Brain microvascular endothelial cell (primary cell): Measurements from ENCODE around the gene FGGY.
A peak's percentile ranks its signal among the peaks of the same experiment; 100 is the strongest.

ENCODE experiments used
- DNase-seq: peaks from one replicate; pipeline ENCODE4 v3.0.0-alpha.2; 2020
- H3K27ac ChIP-seq: fragments of 250-450 bp; sonication (Bioruptor Pico); 2 replicates; pipeline ENCODE4 v1.5.1; 2020; ENCODE audit warnings: mild to moderate bottlenecking, moderate library complexity
- H3K27me3 ChIP-seq: fragments of 250-450 bp; sonication (Bioruptor Pico); replicated peaks from 2 replicates; pipeline ENCODE4 v1.5.1; 2020; ENCODE audit warnings: mild to moderate bottlenecking
- H3K36me3 ChIP-seq: fragments of 250-450 bp; sonication (Bioruptor Pico); replicated peaks from 2 replicates; pipeline ENCODE4 v1.5.1; 2020; ENCODE audit warnings: mild to moderate bottlenecking
- H3K4me3 ChIP-seq: 2 replicates; pipeline ENCODE4 v1.5.1; 2011; ENCODE audit warnings: low read depth, mild to moderate bottlenecking, control low read depth, low read length, moderate library complexity
- CTCF ChIP-seq: IDR thresholded peaks from 2 replicates; pipeline ENCODE4 v1.5.1; 2011; ENCODE audit warnings: low read depth, mild to moderate bottlenecking, moderate library complexity, low read length, control low read depth, inconsistent platforms; ENCODE audit errors: missing control alignments
- in situ Hi-C: cut with HindIII; loops from 2 replicates; pipeline ENCODE4 v1.10.0; 2017; ENCODE audit warnings: low sequenced_read_pairs, low pct_ligation_motif_present

FGGY gene

GRCh38 chr1:59445040-59445439, 148.1 kb downstream of the FGGY start:
- H3K4me3 ChIP-seq = no peak overlapping the region
- no peak overlapping the region for H3K27ac ChIP-seq
- no peak for TF ChIP-seq CTCF
- no peak for DNase-seq
- H3K27me3 ChIP-seq = no peaks in the 10 kb centered on the region
- in situ Hi-C loops = no loop called here
- no peaks in the 10 kb centered on the region for H3K36me3 ChIP-seq

GRCh38 chr1:59446257-59446901, 149.5 kb downstream of the FGGY start:
- Histone ChIP-seq H3K27me3 (no peaks in the 10 kb centered on the region), H3K27ac (peak overlapping the region; percentile 75), H3K4me3 (no peak overlapping the region), H3K36me3 (no peaks in the 10 kb centered on the region)
- no peak for TF ChIP-seq CTCF
- in situ Hi-C loops = no loop called here
- DNase-seq = peak; percentile 91

GRCh38 chr1:59452026-59452425, 155.1 kb downstream of the FGGY start:
- in situ Hi-C loops = no loop called here
- Histone ChIP-seq H3K36me3 (no peaks in the 10 kb centered on the region), H3K4me3 (no peak overlapping the region), H3K27me3 (no peaks in the 10 kb centered on the region), H3K27ac (no peak overlapping the region)
- no peak for TF ChIP-seq CTCF
- no peak for DNase-seq

GRCh38 chr1:59452559-59452958, 155.7 kb downstream of the FGGY start:
- no peak overlapping the region for H3K4me3 ChIP-seq
- no peak overlapping the region for H3K27ac ChIP-seq
- in situ Hi-C loops = no loop called here
- no peak for DNase-seq
- no peaks in the 10 kb centered on the region for H3K36me3 ChIP-seq
- no peaks in the 10 kb centered on the region for H3K27me3 ChIP-seq
- no peak for TF ChIP-seq CTCF

- no peak for TF ChIP-seq CTCF
- DNase-seq = no peak
- Histone ChIP-seq H3K27ac (no peak overlapping the region), H3K4me3 (no peak overlapping the region), H3K27me3 (no peaks in the 10 kb centered on the region), H3K36me3 (no peaks in the 10 kb centered on the region)
- in situ Hi-C loops = no loop called here
These were observed 156.5 kb downstream of the FGGY start for GRCh38 chr1:59453297-59453968.
